Stimulated activated CD8-positive, alpha-beta memory T cell treated with anti-CD3 and anti-CD28 coated beads, Interleukin-7, amount 100 ng/mL, for 48 hours (primary cell): ENCODE data around the gene SHC2.
"Not testable (repeated sequence)": the region's sequence is repeated elsewhere in the genome, so short reads cannot be mapped to it uniquely, and the experiment has no call there.

Experiments used
- DNase-seq, 2 donors: peaks; one replicate each; pipeline ENCODE4 v3.0.0-alpha.2; 2020; ENCODE audit warnings: low read depth in 1 of 2; ENCODE audit errors: extremely low read depth in 1 of 2

The SHC2 gene

GRCh38 chr19:492091-492531 is 31.3 kb upstream of the SHC2 start:
- DNase-seq, result no peak

GRCh38 chr19:491146-491741 is 30.4 kb upstream of the SHC2 start:
- DNase-seq, result no peak

- DNase-seq, result no peak
Observed at GRCh38 chr19:489418-490196, 28.8 kb upstream of the SHC2 start.

- peak; percentile 82 to 88 for DNase-seq
Observed at GRCh38 chr19:488505-489417, 27.9 kb upstream of the SHC2 start.

- DNase-seq, result no peak
Observed at GRCh38 chr19:485583-486236, 24.9 kb upstream of the SHC2 start.

GRCh38 chr19:485077-485476 is 24.2 kb upstream of the SHC2 start:
- DNase-seq, result no peak

- no peak for DNase-seq
Observed at GRCh38 chr19:484494-484893, 23.7 kb upstream of the SHC2 start.

GRCh38 chr19:483332-484072 is 22.7 kb upstream of the SHC2 start:
- no peak for DNase-seq

GRCh38 chr19:482186-483041 is 21.6 kb upstream of the SHC2 start:
- no peak for DNase-seq

GRCh38 chr19:481100-481499 is 20.3 kb upstream of the SHC2 start:
- not testable (repeated sequence) for DNase-seq

- no peak for DNase-seq
Observed at GRCh38 chr19:480016-480855, 19.4 kb upstream of the SHC2 start.

- no peak for DNase-seq
Observed at GRCh38 chr19:478976-479375, 18.1 kb upstream of the SHC2 start.

- no peak for DNase-seq
Observed at GRCh38 chr19:478236-478903, 17.5 kb upstream of the SHC2 start.

GRCh38 chr19:475360-475759 is 14.5 kb upstream of the SHC2 start:
- no peak for DNase-seq

GRCh38 chr19:474126-475078 is 13.6 kb upstream of the SHC2 start:
- no peak for DNase-seq

GRCh38 chr19:472005-472858 is 11.4 kb upstream of the SHC2 start:
- no peak for DNase-seq
